DOHH2 (cell line): ENCODE data around the gene SON.

Experiments used
- CTCF ChIP-seq: fragments of 200-600 bp; sonication (generic); IDR thresholded peaks from one replicate; pipeline ENCODE4 v1.5.1; 2014; ENCODE audit warnings: antibody characterized with exemption, mild to moderate bottlenecking, low read depth, low read length; ENCODE audit not compliant: poor library complexity, severe bottlenecking
- EZH2phosphoT487 ChIP-seq: fragments of 200-600 bp; sonication (generic); IDR thresholded peaks from 2 replicates; pipeline ENCODE4 v1.6.1; 2017; ENCODE audit warnings: borderline replicate concordance, mild to moderate bottlenecking, antibody characterized with exemption, low read length, moderate library complexity, mixed read lengths

- TF ChIP-seq CTCF = no peak
- TF ChIP-seq EZH2phosphoT487 = no peak
Observed at GRCh38 chr21:33512481-33512880, 30.4 kb upstream of the SON start.
